K562 (cell line): ENCODE measurements around the gene GPC2. TPM values are rescaled to one million over a fixed set of nuclear protein-coding genes. Genes with fewer than 3 reads are reported as not detected.

ENCODE experiments used
- CCNT2 ChIP-seq: IDR thresholded peaks from 2 replicates; pipeline ENCODE4 v1.6.1; 2011; ENCODE audit warnings: borderline replicate concordance, low read depth, mild to moderate bottlenecking, moderate library complexity, mixed read lengths, low read length; ENCODE audit not compliant: insufficient read length; ENCODE audit errors: extremely low read depth
- COPS2 ChIP-seq: fragments of 450-650 bp; conservative IDR thresholded peaks from 2 replicates; pipeline ENCODE4 v1.6.1; 2016; ENCODE audit warnings: mild to moderate bottlenecking, moderate library complexity
- CREBBP ChIP-seq: IDR thresholded peaks from one replicate; pipeline ENCODE4 v1.6.1; 2012; ENCODE audit warnings: low read depth, mild to moderate bottlenecking, control low read depth, inconsistent platforms, low read length
- ETS2 ChIP-seq: IDR thresholded peaks from 2 replicates; pipeline ENCODE4 v1.6.1; 2016; ENCODE audit warnings: borderline replicate concordance, missing genetic modification characterization, mild to moderate bottlenecking, moderate library complexity, missing compliant biosample characterization; ENCODE audit not compliant: poor library complexity, severe bottlenecking
- ETV5 ChIP-seq: sonication (generic); formaldehyde crosslinking; IDR thresholded peaks from 2 replicates; pipeline ENCODE4 v1.4.0; 2020; ENCODE audit warnings: low read depth, mild to moderate bottlenecking, missing genetic modification reagents
- FIP1L1 ChIP-seq: fragments of 200-400 bp; formaldehyde crosslinking; IDR thresholded peaks from 2 replicates; pipeline ENCODE4 v1.6.1; 2018; ENCODE audit warnings: mild to moderate bottlenecking, low read depth, low read length; ENCODE audit not compliant: poor library complexity, severe bottlenecking
- GTF2E2 ChIP-seq: fragments of 200-800 bp; sonication (Bioruptor generic); IDR thresholded peaks from 2 replicates; pipeline ENCODE4 v1.6.1; 2016; ENCODE audit warnings: missing genetic modification characterization, missing compliant biosample characterization
- HDAC1 ChIP-seq, 2 experiments: fragments of 450-650 bp; IDR thresholded peaks; 2 replicates each; pipeline ENCODE4 v1.6.1; 2016 to 2017; ENCODE audit warnings: inconsistent platforms in 1 of 2, mild to moderate bottlenecking in 1 of 2, moderate library complexity in 1 of 2
- HDAC2 ChIP-seq: fragments of 450-650 bp; IDR thresholded peaks from 2 replicates; pipeline ENCODE4 v1.6.1; 2016; ENCODE audit warnings: mild to moderate bottlenecking
- HIVEP1 ChIP-seq: fragments of 250-450 bp; sonication (Bioruptor Pico); IDR thresholded peaks from 2 replicates; pipeline ENCODE4 v1.4.0; 2020; ENCODE audit warnings: mild to moderate bottlenecking
- JUNB ChIP-seq: fragments of 450-650 bp; formaldehyde crosslinking; conservative IDR thresholded peaks from 2 replicates; pipeline ENCODE4 v1.4.0; 2020; ENCODE audit warnings: mild to moderate bottlenecking
- KAT8 ChIP-seq: fragments of 450-650 bp; IDR thresholded peaks from 2 replicates; pipeline ENCODE4 v1.6.1; 2016; ENCODE audit warnings: low read depth, mild to moderate bottlenecking
- KDM4B ChIP-seq, 2 experiments: fragments of 450-650 bp in 1 of 2; sonication (generic) in 1 of 2; IDR thresholded peaks; 2 replicates each; pipeline ENCODE4 v1.6.1; 2016 to 2017; ENCODE audit warnings: borderline replicate concordance in 2 of 2, antibody characterized with exemption in 1 of 2, low read depth in 1 of 2, mild to moderate bottlenecking in 1 of 2
- MAFK ChIP-seq: IDR thresholded peaks from 2 replicates; pipeline ENCODE4 v1.6.1; 2011; ENCODE audit warnings: low read length, improper control_type of control experiment
- MECOM ChIP-seq: fragments of 250-450 bp; sonication (Bioruptor Pico); IDR thresholded peaks from 2 replicates; pipeline ENCODE4 v1.8.0; 2022; ENCODE audit warnings: inconsistent platforms
- MYBL2 ChIP-seq, 2 experiments: fragments of 450-650 bp in 1 of 2; sonication (generic) in 1 of 2; formaldehyde crosslinking in 1 of 2; IDR thresholded peaks; 2 replicates each; pipeline versions ENCODE4 v1.6.1 to v1.8.1; 2017 to 2022; ENCODE audit warnings: borderline replicate concordance in 1 of 2, inconsistent platforms in 1 of 2, low read depth in 1 of 2, mild to moderate bottlenecking in 1 of 2, missing genetic modification reagents in 1 of 2, moderate library complexity in 1 of 2
- NFIC ChIP-seq: fragments of 450-650 bp; IDR thresholded peaks from 2 replicates; pipeline ENCODE4 v1.6.1; 2017; ENCODE audit warnings: mild to moderate bottlenecking, inconsistent platforms
- SLC30A9 ChIP-seq: fragments of 250-450 bp; sonication (Bioruptor Pico); IDR thresholded peaks from 2 replicates; pipeline ENCODE4 v1.8.0; 2022; ENCODE audit warnings: mild to moderate bottlenecking, moderate library complexity
- SMAD1 ChIP-seq: fragments of 150-350 bp; IDR thresholded peaks from 2 replicates; pipeline ENCODE4 v1.6.1; 2014; ENCODE audit warnings: low read length, low read depth; ENCODE audit not compliant: partially characterized antibody
- SUPT5H ChIP-seq: fragments of 450-650 bp; IDR thresholded peaks from 2 replicates; pipeline ENCODE4 v1.6.1; 2016
- TBL1XR1 ChIP-seq, 2 experiments: IDR thresholded peaks; 2 replicates each; pipeline ENCODE4 v1.6.1; 2012; ENCODE audit warnings: improper control_type of control experiment in 2 of 2, low read length in 2 of 2, mild to moderate bottlenecking in 1 of 2
- TCF7 ChIP-seq: sonication (generic); IDR thresholded peaks from 2 replicates; pipeline ENCODE4 v1.6.1; 2016; ENCODE audit warnings: antibody characterized with exemption, borderline replicate concordance
- TEAD4 ChIP-seq, 2 experiments: sonication (generic) in 1 of 2; formaldehyde crosslinking in 1 of 2; IDR thresholded peaks; 2 replicates each; pipeline versions ENCODE4 v1.6.1 to v1.8.0; 2012 to 2022; ENCODE audit warnings: borderline replicate concordance in 1 of 2, inconsistent platforms in 1 of 2, low read length in 1 of 2, mild to moderate bottlenecking in 1 of 2, missing genetic modification reagents in 1 of 2
- ZNF124 ChIP-seq: sonication (generic); formaldehyde crosslinking; IDR thresholded peaks from 2 replicates; pipeline ENCODE4 v1.8.1; 2022; ENCODE audit warnings: missing genetic modification reagents
- ZNF561 ChIP-seq: fragments of 450-650 bp; formaldehyde crosslinking; conservative IDR thresholded peaks from 2 replicates; pipeline ENCODE4 v1.4.0; 2020; ENCODE audit warnings: mild to moderate bottlenecking, moderate library complexity
- polyA plus RNA-seq, 8 experiments: library from polyadenylated mRNA; depleted of rRNA in 4 of 8; stranded (reverse) in 5 of 8; unstranded in 3 of 8; fragments of >200 nt; fragmentation: Nextera tagmentation in 2 of 8; fragmentation: Illumina TruSeq in 1 of 8; extraction: Ambion mirVana in 2 of 8; extraction: Trizol in 1 of 8; gene quantifications; 2 replicates each; pipeline versions ENCODE4 v1.2.1 to v1.2.3, GENCODE V29; 2011 to 2014; ENCODE audit warnings: inconsistent platforms in 1 of 8, missing spikeins in 1 of 8
- total RNA-seq, 7 experiments: library from RNA; depleted of rRNA in 6 of 7; stranded (reverse); fragments of >200 nt in 6 of 7; fragmentation: Illumina TruSeq in 2 of 7; extraction: Trizol in 2 of 7; gene quantifications; 2 replicates each; pipeline versions ENCODE4 v1.2.1 to v1.2.3, GENCODE V29; 2011 to 2021; ENCODE audit warnings: low replicate concordance in 1 of 7
- TF ChIP-seq, protein P1 (sequence below): fragments of 250-450 bp; sonication (Bioruptor Pico); IDR thresholded peaks from 2 replicates; pipeline ENCODE4 v1.5.0; 2020; ENCODE audit warnings: mild to moderate bottlenecking
- TF ChIP-seq, protein P2 (sequence below): fragments of 250-450 bp; sonication (Bioruptor Pico); IDR thresholded peaks from 2 replicates; pipeline ENCODE4 v1.5.0; 2021

GPC2 gene
- total and polyA plus RNA-seq, 9 of the 15 experiments (the other 6 are each of a cell fraction or from before 2014, with no cell fraction given): 0.06 to 7.7 (median 1.4) TPM; not detected in 1

DNA sequence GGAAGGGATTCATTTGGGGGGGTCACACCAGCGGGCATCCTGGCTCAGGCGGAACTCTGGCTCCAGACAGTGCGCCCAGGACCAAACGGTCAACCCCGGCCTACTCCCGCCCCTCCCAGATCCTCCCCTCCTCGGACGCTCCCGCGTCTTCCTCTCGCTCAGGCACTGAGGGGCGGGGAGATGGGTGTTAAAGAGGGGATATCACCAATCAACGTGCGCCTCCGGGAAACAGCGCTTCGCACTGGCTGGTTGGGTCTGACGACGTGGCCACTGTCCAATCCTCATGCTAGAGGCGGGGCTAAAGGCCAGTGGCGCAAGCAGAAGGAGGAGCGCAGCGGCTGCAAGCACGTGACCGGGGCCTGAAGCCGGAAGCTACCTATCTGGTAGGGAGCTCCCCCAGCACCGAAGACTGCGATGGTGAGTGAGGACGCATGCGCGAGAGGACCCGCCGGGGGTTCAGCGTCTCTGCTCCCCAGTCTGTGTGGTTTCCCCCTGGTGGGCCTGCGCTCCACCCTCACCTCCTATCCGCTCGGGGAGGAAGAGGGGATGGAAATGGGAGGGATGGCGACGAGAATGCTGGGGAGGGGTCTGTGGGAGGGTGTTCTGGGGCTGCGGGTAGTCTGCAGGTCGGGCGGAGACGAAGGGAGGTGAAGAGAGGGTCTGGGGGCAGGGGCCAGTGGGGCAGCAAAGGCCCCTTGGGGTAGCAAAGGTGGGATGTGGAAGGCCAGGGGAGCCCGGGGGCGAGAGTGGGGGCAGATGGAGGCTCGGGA lies 28.4 kb downstream of the GPC2 start, which contains the start of gene LAMTOR4 (continued):
- TF ChIP-seq, protein P1, sequence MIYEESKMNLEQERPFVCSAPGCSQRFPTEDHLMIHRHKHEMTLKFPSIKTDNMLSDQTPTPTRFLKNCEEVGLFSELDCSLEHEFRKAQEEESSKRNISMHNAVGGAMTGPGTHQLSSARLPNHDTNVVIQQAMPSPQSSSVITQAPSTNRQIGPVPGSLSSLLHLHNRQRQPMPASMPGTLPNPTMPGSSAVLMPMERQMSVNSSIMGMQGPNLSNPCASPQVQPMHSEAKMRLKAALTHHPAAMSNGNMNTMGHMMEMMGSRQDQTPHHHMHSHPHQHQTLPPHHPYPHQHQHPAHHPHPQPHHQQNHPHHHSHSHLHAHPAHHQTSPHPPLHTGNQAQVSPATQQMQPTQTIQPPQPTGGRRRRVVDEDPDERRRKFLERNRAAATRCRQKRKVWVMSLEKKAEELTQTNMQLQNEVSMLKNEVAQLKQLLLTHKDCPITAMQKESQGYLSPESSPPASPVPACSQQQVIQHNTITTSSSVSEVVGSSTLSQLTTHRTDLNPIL (CRISPR knock-in tag): no peak
- no peak for TF ChIP-seq CREBBP
- TF ChIP-seq KDM4B (IDR thresholded peaks at IDR 0.05; ENCODE audit: borderline replicate concordance in 2 of 2, low read depth in 1 of 2): peak in 1 of 2 experiments; percentile 71; a peak in 1 of 4 replicates
- no peak for TF ChIP-seq GTF2E2 (tag)
- no peak for TF ChIP-seq MECOM (CRISPR knock-in tag)
- no peak for TF ChIP-seq ETS2 (tag)
- no peak; the same call in 1 of the 2 replicates for TF ChIP-seq NFIC
- peak; percentile 21; the same call in 1 of the 2 replicates for TF ChIP-seq TEAD4 (IDR thresholded peaks at IDR 0.05; ENCODE audit: low read length)
- TF ChIP-seq TEAD4 (CRISPR knock-in tag; IDR thresholded peaks at IDR 0.05; ENCODE audit: borderline replicate concordance): no peak
- TF ChIP-seq FIP1L1: peak; percentile 24
- no peak; a peak in 1 of 4 replicates for TF ChIP-seq TBL1XR1 (IDR thresholded peaks at IDR 0.05; ENCODE audit: low read length in 2 of 2)
- peak; percentile 67 for TF ChIP-seq SMAD1
- TF ChIP-seq ZNF124 (CRISPR knock-in tag): no peak
- TF ChIP-seq MAFK: no peak
- peak; percentile 92 for TF ChIP-seq SUPT5H
- no peak for TF ChIP-seq COPS2
- peak; percentile 35; the same call in 1 of the 2 replicates for TF ChIP-seq TCF7
- TF ChIP-seq HIVEP1 (CRISPR knock-in tag): no peak; the same call in 1 of the 2 replicates
- no peak for TF ChIP-seq KAT8
- TF ChIP-seq JUNB: no peak
- TF ChIP-seq, protein P2, sequence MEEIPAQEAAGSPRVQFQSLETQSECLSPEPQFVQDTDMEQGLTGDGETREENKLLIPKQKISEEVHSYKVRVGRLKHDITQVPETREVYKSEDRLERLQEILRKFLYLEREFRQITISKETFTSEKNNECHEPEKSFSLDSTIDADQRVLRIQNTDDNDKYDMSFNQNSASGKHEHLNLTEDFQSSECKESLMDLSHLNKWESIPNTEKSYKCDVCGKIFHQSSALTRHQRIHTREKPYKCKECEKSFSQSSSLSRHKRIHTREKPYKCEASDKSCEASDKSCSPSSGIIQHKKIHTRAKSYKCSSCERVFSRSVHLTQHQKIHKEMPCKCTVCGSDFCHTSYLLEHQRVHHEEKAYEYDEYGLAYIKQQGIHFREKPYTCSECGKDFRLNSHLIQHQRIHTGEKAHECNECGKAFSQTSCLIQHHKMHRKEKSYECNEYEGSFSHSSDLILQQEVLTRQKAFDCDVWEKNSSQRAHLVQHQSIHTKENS: no peak
- no peak; the same call in 1 of the 2 replicates for TF ChIP-seq MYBL2 (IDR thresholded peaks at IDR 0.05; ENCODE audit: low read depth)
- no peak for TF ChIP-seq MYBL2 (CRISPR knock-in tag; IDR thresholded peaks at IDR 0.05; ENCODE audit: borderline replicate concordance)
- peak; percentile 51; the same call in 1 of the 2 replicates for TF ChIP-seq HDAC2
- TF ChIP-seq HDAC1 (IDR thresholded peaks at IDR 0.05): peak in 1 of 2 experiments; percentile 90; a peak in 2 of 4 replicates
- peak; percentile 0 for TF ChIP-seq CCNT2
- no peak for TF ChIP-seq ZNF561 (CRISPR knock-in tag)
- no peak for TF ChIP-seq SLC30A9 (CRISPR knock-in tag)
- TF ChIP-seq ETV5: peak; percentile 82
